GM18498 (cell line): ENCODE measurements around the gene TRAPPC2.
A peak's percentile ranks its signal among the peaks of the same experiment; 100 is the strongest.
"Not testable (repeated sequence)": the region's sequence is repeated elsewhere in the genome, so short reads cannot be mapped to it uniquely, and the experiment has no call there.

Source experiments
- ATAC-seq: cut with Tn5 transposase; IDR thresholded peaks from one replicate; pipeline ENCODE4 v1.9.1; 2021; ENCODE audit warnings: mild to moderate bottlenecking, moderate library complexity; ENCODE audit not compliant: unreplicated experiment

TRAPPC2 gene

DNA sequence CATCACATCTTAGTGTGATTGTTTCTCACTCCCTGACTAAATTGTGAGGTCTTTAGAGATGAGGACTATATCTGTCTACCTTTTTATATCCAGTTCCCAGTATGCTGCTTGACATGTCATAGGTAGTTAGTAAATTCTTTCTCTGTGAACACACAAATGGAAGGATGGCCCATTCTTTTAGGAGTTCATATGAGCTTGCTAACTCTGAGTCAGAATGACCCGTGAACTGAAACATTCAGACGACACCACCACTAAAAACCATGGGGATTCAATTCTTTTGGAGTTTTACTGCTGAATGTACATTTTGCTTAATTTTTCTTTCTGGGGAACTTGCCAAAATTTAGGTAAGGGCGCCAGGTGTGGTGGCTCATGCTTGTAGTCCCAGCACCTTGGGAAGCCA is 14.1 kb upstream of the TRAPPC2 start:
- no peak for ATAC-seq

DNA sequence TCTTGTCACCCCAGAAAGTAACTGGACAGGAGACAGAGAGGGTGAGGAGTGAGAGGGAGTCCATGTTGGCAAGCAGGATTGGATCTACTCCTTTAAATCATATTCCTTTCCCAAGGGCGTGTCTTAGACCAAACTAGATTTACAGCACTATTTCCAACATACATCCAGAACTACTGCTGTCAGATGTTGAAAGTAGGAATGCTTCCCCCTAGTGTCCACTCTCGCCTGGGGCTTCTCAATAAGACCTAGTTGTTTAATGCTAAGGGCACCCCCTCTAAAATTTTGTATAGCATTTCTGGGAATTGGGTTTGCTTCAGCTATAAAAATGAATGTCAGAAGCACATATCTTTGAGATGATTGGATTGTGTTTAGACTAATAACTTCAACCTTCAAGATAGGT is 13.4 kb upstream of the TRAPPC2 start:
- ATAC-seq = no peak

DNA sequence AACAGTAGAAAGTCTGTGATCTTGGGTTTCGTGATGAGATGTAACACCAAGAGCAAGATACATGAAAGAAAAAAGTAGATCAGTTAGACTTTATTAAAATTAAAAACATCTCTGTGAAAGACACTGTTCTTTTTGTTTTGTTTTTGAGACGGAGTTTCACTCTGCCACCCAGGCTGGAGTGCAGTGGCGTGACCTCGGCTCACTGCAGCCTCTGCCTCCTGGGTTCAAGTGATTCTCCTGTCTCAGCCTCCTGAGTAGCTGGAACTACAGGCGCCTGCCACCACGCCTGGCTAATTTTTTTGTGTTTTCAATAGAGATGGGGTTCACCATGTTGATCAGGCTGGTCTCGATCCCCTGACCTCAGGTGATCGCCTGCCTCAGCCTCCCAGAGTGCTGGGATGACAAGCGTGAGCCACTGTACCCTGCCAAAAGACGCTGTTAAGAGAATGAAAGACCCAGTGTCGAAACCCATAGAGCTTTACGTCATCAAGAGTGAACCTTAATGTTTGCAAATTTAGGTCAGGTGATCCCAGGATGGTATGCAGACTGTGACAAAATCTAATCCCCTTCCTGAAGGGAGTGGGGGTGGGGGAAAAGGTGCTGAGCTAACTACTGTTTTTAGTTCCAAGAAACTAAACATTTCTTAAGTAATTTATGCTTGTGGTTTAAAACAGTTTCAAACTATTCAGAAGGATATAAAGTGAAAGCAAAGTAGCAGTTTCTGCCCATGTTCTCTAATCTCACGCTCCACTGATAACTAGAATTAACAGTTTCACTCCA is 8.2 kb upstream of the TRAPPC2 start:
- ATAC-seq = peak; percentile 93

DNA sequence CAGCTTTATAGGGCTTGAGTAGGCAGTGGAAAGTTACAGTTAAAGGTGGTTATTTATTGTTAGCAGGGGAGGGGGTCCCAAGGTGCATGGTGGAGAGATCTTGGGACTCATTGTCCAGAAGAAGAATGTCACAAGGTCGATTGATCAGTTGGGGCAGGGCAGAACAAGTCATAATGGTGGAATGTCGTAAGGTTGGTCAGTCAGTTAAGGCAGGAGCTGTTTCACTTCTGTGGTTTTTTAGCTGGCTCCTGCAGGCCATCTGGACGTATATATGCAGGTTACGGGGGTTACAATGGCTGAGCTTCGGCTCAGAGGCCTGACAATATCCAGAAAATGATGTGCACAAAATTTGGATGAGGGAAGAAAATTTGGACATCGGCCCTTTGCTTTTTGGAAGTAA is 7.3 kb upstream of the TRAPPC2 start:
- ATAC-seq = no peak

DNA sequence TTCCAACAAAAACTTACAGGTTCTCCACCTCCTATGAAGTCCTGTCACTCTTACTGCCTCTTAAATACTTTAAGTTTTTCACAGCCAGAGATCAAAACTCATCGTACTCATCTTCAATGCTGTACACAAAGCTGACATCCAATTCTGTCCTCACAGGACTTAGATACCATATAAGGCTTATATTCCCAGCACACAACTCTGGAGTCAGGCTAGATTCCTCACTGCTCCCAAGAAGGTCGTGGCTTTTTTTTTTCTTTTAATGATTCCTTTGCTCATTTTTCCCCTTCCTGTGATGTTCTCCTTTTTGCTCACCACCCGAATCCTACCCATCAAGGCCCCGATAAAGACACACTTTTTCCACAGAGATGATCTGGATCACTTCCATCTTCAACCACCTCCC is 914 bp downstream of the TRAPPC2 start:
- ATAC-seq = no peak

DNA sequence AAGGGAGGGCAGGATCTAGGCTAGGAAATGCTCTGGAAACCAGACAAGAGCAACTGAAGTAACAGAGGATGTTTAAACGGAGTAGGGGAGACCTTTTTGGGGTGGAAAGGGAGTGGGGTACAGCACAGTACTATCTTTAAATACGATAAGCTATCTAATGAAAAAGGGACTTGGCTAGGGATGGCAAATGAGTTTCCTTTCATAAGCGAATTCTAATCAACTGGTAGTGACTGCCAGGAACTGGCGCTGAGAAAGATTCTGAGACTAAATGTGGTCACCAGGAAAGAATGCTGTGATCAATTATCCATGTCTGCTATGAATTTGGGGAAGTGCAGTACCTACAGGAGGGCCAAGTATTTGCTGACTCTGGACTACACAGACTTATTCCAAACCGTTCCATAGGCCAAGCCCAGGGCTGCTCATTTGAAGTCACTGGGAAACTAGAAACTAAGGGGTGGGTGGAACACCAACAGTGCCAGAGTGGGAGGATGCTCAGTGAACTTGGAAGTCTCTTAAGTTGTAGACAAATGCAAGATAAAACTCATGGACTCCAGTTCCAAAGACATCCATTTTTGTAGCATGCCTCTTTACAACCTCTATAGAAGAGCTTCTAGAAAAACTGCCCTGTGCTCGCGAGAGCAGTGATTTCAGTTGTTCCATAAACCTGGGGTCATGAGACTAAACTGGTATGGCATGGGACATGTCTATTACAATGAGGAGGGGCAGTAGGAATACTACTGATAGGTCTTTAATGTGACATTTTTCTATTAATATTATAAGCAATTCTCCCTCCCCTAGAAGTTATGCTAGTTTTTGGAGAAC is 2.0 kb downstream of the TRAPPC2 start:
- no peak for ATAC-seq

DNA sequence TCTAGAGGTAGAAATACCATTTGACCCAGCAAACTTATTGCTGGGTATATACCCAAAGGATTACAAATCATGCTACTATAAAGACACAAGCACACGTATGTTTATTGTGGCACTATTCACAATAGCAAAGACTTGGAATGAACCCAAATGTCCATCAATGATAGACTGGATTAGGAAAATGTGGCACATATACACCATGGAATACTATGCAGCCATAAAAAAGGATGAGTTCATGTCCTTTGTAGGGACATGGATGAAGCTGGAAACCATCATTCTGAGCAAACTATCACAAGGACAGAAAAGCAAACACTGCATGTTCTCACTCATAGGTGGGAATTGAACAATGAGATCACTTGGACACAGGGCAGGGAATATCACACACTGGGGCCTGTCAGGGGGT is 3.9 kb downstream of the TRAPPC2 start:
- ATAC-seq = not testable (repeated sequence)

DNA sequence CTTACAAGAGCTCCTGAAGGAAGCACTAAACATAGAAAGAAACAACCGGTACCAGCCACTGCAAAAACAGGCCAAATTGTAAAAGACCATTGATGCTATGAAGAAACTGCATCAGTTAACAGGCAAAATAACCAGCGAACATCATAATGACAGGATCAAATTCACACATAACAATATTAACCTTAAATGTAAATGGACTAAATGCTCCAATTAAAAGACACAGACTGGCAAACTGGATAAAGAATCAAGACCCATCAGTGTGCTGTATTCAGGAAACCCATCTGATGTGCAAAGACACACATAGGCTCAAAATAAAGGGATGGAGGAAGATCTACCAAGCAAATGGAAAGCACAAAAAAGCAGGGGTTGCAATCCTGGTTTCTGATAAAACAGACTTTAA is 7.8 kb downstream of the TRAPPC2 start:
- ATAC-seq = not testable (repeated sequence)

DNA sequence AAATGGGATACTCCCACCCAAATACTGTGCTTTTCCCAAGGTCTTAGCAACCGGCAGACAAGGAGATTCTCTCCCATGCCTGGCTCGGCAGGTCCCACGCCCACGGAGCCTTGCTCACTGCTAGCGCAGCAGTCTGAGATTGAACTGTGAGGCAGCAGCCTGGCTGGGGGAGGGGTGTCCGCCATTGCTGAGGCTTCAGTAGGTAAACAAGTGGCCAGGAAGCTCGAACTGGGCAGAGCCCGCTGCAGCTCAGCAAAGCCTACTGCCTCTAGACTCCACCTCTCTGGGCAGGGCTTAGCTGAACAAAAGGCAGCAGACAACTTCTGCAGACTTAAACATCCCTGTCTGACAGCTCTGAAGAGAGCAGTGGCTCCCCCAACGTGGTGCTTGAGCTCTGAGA is 9.5 kb downstream of the TRAPPC2 start:
- ATAC-seq = not testable (repeated sequence)

DNA sequence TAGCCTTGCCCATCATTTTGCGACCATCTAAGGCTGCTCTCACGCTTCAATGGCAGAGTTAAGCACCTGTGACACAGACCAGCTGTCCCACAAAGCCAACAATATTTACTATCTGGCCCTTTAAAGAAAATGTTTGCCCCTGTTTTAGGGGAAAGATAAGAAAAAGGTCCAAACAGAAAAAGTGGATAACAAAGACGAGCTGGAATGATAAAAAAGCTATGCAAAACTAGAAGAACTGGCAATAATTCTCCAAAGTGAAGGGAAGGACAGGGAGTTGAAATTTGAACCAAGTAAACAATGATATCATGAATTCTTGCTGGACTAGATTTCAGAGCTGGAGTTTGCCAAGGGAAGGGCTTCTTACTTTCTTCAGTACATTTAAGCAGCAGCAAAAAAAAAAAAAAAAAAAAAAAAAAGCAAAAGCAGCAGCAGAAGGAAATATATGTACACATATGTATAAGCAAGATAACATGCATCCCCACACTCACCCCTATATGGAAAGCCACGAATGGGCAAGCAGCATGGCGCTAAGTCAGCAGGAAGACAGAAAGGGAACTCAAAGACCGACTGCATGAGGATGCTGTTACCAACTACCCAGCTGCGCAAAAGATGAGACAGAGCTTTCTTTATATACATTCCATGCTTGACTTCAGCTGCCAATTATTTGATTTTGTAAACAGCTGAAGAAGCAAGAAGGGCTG is 12.5 kb downstream of the TRAPPC2 start:
- no peak for ATAC-seq

DNA sequence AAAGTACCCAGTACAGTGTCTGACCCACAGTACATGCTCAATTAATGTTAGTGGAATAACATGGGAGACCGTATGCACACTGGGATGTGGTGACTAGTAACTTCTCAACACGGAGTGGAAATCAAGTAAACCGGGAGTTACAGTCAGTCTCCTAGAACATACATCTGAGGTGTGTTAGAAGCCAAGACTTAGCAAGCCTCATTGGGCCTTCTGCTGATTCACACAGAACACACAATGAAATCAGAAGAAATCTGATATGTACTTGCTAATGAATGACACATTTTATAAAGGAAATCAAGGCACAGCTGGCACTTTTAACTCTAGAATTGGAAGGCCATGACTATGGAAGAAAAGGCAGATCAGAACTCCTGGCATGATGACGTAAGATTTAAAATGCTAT is 13.0 kb downstream of the TRAPPC2 start:
- no peak for ATAC-seq

DNA sequence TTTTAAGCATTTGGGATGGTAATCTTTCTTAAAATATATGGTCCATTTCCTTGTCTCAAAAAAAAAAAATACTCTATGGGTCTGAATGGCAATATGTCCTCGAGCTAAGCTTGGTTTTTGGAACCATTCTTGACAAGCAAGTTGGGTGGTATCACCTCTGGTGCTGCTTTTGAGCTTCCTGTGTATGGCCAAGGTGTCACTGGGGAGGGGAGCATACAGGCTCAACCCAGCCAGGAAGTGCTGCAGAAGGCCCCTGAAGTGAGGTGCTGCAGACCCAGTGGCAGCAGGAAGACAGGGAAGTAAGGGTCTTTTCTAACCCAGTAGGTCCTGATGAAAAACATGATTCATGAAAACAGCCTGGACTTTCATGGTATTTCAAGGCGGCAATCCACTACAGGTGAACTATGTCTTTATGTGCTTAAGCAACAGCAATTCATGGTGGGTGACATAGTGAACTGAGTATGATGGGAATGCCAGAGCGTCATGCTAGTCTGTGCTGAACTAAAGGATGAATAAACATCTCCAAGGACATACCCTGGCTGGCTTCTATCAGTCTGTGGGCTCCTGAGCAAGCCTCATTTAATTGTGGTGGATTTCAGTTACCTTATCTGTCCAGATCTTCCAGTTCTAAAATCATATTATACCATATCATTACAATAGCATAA is 15.1 kb downstream of the TRAPPC2 start:
- ATAC-seq = no peak

DNA sequence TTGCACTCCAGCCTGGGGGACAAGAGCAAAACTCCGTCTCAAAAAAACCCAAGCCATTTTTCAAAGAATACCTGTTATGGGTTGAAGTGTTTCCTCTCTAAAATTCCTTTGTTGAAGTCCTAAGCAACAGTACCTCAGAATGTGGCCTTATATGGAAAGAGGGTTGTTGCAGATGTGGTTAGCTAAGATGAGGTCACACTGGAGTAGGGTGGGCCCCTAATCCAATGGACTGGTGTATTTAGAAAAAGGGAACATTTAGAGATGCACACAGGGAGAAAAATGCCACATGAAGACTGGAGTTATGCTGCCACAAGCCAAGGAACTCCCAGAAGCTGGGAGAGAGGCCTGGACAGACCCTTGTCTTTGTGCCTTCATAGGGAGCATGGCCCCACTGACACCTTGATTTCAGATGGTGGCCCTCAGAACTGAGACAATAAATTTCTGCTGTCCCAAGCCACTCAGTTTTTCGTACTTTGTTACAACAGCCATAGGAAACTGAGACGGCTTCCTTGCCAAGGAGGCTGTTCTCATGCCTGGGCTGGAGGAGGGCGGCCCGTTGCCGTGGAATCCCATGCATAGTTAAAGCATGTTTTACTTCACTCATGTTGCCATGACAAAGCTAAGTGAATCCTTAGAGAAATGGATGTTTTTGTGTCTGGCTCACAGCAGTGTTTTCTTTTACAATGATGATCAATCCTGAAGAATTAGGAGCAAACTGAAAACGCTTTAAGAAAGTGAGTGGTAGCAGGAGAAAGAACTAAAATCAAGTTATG is 16.5 kb downstream of the TRAPPC2 start:
- ATAC-seq = no peak

DNA sequence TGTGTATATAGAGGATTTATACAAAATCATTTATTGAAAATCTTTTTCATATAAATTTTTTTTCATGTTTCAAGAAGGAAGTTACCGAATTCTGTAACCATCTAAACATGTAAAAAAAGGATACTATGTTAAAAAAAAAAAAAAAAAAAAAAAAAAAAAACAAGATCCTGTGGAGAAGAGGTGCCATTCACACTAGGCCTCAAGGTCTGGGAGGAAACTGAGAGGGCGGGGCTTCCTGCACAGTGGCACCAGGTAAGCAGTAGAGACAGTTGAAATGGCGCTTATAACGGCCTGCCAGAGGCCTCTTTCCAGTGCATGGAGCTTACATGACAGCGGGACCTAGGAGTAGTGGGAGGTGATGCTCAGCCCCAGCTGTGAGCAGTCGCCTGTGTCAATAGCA is 17.5 kb downstream of the TRAPPC2 start:
- no peak for ATAC-seq

DNA sequence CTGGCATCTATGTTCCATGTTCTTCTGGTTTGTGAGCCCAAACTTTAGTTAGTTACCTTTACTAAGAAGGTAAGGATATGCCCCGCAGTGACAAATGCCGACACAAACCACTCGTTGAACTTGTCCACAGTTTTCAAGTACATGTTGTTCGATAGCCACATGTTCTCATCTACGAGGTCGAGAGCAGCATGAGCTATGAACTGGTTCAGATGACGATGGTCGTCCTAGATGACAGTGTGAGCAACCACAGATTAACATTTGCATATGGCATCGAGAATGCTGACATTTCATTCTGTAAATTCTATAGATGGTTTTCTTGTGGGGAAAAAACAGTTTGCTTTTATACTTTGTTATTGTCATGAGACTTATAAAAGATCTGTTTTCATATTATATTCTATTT is 18.0 kb downstream of the TRAPPC2 start:
- no peak for ATAC-seq

DNA sequence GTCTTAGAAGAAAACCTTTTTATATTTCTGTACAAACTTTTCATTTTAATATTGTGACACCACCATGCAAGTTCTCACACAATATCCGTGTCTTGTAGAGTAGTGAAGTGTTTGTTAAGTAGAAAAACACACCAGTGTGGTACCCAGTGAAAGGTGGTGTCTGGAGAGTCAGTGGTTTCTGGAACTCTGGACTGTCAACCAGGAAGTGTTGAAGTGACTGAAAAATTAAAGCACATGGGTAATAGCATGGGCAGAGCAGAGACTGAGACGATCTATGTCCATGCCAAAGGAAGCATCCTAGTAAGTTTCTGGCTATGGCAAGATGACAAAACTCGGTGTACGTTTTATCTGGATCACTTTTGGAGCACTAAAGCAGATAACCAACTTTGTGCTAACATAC is 23.3 kb downstream of the TRAPPC2 start:
- ATAC-seq = no peak

DNA sequence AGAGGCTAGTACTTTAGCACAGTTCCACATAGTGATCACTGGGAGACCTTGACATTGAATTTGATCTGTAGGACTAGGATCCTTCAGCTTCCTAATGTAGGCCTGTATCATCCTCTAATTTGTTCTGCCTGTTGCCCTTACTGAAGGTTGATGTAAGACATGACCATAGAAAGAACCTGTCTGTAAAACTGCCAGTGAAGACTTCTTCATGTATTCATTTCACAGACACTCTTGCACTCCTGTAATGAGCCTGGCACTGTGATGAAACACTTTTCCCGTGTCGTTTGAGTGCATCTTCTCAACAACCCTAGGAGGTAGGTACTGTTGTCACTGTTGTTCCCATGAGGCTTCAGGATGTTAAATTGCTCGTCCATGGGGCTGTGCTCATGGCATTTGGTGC is 30.8 kb downstream of the TRAPPC2 start:
- ATAC-seq = no peak

DNA sequence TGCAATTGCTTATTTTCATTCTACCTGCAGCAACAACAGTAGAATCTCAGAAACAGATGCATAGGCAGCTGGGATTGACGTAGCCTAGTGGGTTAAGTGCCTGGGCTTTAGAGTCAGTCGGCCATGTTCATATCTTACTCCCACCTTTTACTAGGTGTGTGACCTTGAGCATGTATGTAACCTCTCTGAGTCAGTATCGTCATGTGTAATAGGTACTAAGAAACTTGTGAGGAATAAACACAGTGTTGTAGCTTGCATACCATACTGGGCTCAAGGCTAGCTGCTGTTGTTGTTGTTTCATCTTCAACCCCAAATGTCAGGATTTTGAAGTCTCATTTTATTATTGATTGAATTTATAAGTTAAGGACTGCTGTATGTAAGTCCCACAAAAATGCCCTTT is 31.3 kb downstream of the TRAPPC2 start:
- no peak for ATAC-seq

DNA sequence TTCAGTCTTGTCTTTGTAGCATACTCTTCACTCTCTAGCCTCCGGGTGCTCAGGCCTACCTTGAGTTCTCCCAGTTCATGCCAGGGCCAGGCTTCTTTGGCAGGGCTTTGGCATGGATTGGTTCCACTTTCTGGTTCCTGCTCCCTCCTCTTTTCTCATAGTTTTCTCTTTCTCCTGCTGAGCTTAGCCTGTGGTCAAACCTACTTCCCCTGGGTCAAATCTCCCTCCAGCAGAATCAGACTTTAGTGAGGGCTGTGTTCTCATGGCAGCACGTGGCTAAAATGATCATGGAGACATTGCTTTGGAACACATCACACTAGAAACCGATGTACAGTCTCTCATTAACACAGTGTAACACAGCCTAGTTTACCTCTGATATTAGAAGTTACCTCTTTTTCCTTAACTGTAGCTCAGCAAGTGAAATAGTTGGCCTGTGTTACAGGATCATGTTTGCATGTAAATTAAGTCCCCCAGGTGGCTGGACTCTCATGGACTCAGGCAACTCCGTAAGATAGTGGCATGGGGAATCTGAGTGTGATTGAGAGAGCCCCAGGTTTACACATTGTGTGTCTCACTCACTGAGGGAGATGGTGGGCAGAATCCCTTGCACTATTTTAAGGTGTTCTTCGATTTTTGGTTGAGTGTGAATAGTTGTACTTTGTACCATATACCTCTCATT is 32.2 kb downstream of the TRAPPC2 start:
- no peak for ATAC-seq

DNA sequence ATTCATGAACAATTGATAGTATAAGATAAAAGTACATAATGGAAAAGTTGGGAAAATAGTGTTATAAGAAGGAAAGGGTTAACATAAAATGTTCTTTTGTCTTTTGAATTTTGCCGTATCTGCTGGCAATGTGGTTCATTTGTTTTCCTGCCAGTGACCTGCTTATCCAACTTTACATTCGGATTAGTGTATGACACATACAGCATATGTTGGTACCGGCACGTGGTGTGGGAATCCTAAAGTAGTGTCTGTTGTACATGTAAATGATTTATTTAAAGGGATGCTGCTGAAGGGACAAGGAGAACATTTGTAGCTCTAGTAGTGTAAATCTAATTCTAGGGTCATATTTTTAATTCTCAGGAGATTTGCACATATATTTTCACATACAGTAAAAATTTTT is 34.0 kb downstream of the TRAPPC2 start:
- ATAC-seq = no peak
